H1 (cell line): Measurements from ENCODE around the gene CFAP54. TPM values are rescaled to one million over a fixed set of nuclear protein-coding genes. Genes with fewer than 3 reads are reported as not detected.

Source experiments
- CTCF ChIA-PET: fragments of 300-600 bp; sonication (Branson Sonifier 250); formaldehyde crosslinking; loops from one replicate; lab custom pipeline; 2021; ENCODE audit not compliant: partially characterized antibody; lab: Charles Lee
- POLR2A ChIA-PET: fragments of 300-600 bp; sonication (Branson Sonifier 250); formaldehyde crosslinking; loops from one replicate; lab custom pipeline; 2021; ENCODE audit warnings: inconsistent platforms; ENCODE audit not compliant: partially characterized antibody; lab: Charles Lee
- DNase-seq, 2 experiments: peaks; one replicate each; pipeline versions ENCODE4 v3.0.0 to v3.0.0-alpha.2; 2010 to 2022; ENCODE audit warnings: low spot score in 2 of 2, low read depth in 1 of 2, mixed read lengths in 1 of 2
- FAIRE-seq: peaks from 2 replicates; lab custom pipeline; 2011; peaks lifted over from hg19 to GRCh38; lab: Jason Lieb, UNC
- H2AFZ ChIP-seq: 2 replicates; pipeline ENCODE4 v1.8.1; 2012; ENCODE audit warnings: low read length, inconsistent platforms
- H2AK5ac ChIP-seq: 2 replicates; pipeline ENCODE4 v1.6.1; 2013; ENCODE audit warnings: low read depth, low read length
- H2BK120ac ChIP-seq: replicated peaks from 2 replicates; pipeline ENCODE3; 2013; ENCODE audit warnings: low read depth, low read length, inconsistent platforms
- H2BK12ac ChIP-seq: 2 replicates; pipeline ENCODE4 v1.6.1; 2013; ENCODE audit warnings: low read depth, low read length
- H2BK15ac ChIP-seq: 2 replicates; pipeline ENCODE4 v1.6.1; 2013; ENCODE audit warnings: low read length
- H2BK20ac ChIP-seq: 2 replicates; pipeline ENCODE4 v1.6.1; 2013; ENCODE audit warnings: low read length
- H2BK5ac ChIP-seq: 2 replicates; pipeline ENCODE4 v1.6.1; 2013; ENCODE audit warnings: low read depth, low read length
- H3K14ac ChIP-seq: 2 replicates; pipeline ENCODE4 v1.6.1; 2013; ENCODE audit warnings: inconsistent platforms; ENCODE audit not compliant: insufficient read length
- H3K18ac ChIP-seq: 2 replicates; pipeline ENCODE4 v1.6.1; 2013; ENCODE audit warnings: low read length; ENCODE audit errors: extremely low read depth
- H3K23ac ChIP-seq: 2 replicates; pipeline ENCODE4 v1.6.1; 2013; ENCODE audit warnings: inconsistent platforms; ENCODE audit not compliant: insufficient read length
- H3K23me2 ChIP-seq: 2 replicates; pipeline ENCODE4 v1.6.1; 2013; ENCODE audit warnings: low read depth, low read length
- H3K27ac ChIP-seq: 2 replicates; pipeline ENCODE4 v1.6.1; 2011; ENCODE audit warnings: low read depth, low read length, inconsistent platforms
- H3K27me3 ChIP-seq, 4 experiments: replicated peaks in 1 of 4; 1 replicate in 1 of 4; 2 replicates in 3 of 4; pipeline versions ENCODE4 v1.6.1 to v1.8.1; 2011 to 2013; ENCODE audit warnings: low read length in 3 of 4, mild to moderate bottlenecking in 3 of 4, inconsistent platforms in 2 of 4, mixed read lengths in 2 of 4, moderate library complexity in 1 of 4; ENCODE audit not compliant: control insufficient read depth in 3 of 4, insufficient read depth in 3 of 4; ENCODE audit errors: extremely low read depth in 1 of 4
- H3K36me3 ChIP-seq, 4 experiments: 2 replicates each; pipeline versions ENCODE4 v1.6.1 to v1.8.1; 2011 to 2013; ENCODE audit warnings: mild to moderate bottlenecking in 4 of 4, low read length in 3 of 4, moderate library complexity in 2 of 4, control low read depth in 1 of 4, inconsistent platforms in 1 of 4; ENCODE audit not compliant: insufficient read depth in 4 of 4, control insufficient read depth in 2 of 4
- H3K4ac ChIP-seq: replicated peaks from 2 replicates; pipeline ENCODE3; 2013; ENCODE audit warnings: low read length, low read depth, mixed read lengths, inconsistent platforms; ENCODE audit not compliant: insufficient read length
- H3K4me1 ChIP-seq, 4 experiments: replicated peaks in 1 of 4; 1 replicate in 1 of 4; 2 replicates in 3 of 4; pipeline versions ENCODE4 v1.6.1 to v1.8.1; 2011 to 2013; ENCODE audit warnings: low read length in 3 of 4, inconsistent platforms in 2 of 4, mixed read lengths in 1 of 4; ENCODE audit not compliant: insufficient read depth in 4 of 4, control insufficient read depth in 3 of 4
- H3K4me2 ChIP-seq, 2 experiments: 2 replicates each; pipeline versions ENCODE4 v1.6.1 to v1.8.1; 2011 to 2013; ENCODE audit warnings: low read depth in 2 of 2, low read length in 2 of 2, control low read depth in 1 of 2, inconsistent platforms in 1 of 2, mild to moderate bottlenecking in 1 of 2; ENCODE audit not compliant: insufficient read depth in 1 of 2
- H3K4me3 ChIP-seq, 4 experiments: fragments of 200-600, 300-600 bp in 1 of 4; sonication (generic), shearing (Covaris generic), sonication (Bioruptor Twin) in 1 of 4; 2 replicates each; pipeline versions ENCODE4 v1.5.1 to v1.8.1; 2011 to 2016; ENCODE audit warnings: low read length in 4 of 4, low read depth in 3 of 4, control low read depth in 2 of 4, inconsistent platforms in 2 of 4, mild to moderate bottlenecking in 2 of 4, mixed read lengths in 1 of 4, moderate library complexity in 1 of 4; ENCODE audit not compliant: insufficient read depth in 2 of 4; ENCODE audit errors: extremely low read depth in 1 of 4
- H3K56ac ChIP-seq: replicated peaks from 2 replicates; pipeline ENCODE3; 2013; ENCODE audit warnings: low read depth, mild to moderate bottlenecking, mixed read lengths, low read length, inconsistent platforms; ENCODE audit not compliant: insufficient read length
- H3K79me1 ChIP-seq: 2 replicates; pipeline ENCODE4 v1.6.1; 2013; ENCODE audit warnings: low read depth, low read length, control low read depth
- H3K79me2 ChIP-seq, 2 experiments: 2 replicates each; pipeline versions ENCODE4 v1.6.1 to v1.8.1; 2012 to 2013; ENCODE audit warnings: low read length in 2 of 2, mild to moderate bottlenecking in 2 of 2, inconsistent platforms in 1 of 2; ENCODE audit not compliant: insufficient read depth in 2 of 2, control insufficient read depth in 1 of 2
- H3K9ac ChIP-seq, 4 experiments: replicated peaks in 1 of 4; 1 replicate in 1 of 4; 2 replicates in 3 of 4; pipeline versions ENCODE4 v1.6.1 to v1.8.1; 2011 to 2013; ENCODE audit warnings: low read depth in 3 of 4, low read length in 3 of 4, control low read depth in 2 of 4, mild to moderate bottlenecking in 2 of 4, moderate library complexity in 2 of 4, inconsistent platforms in 1 of 4; ENCODE audit errors: extremely low read depth in 1 of 4
- H3K9me3 ChIP-seq, 2 experiments: 2 replicates each; pipeline versions ENCODE4 v1.6.1 to v1.8.1; 2012 to 2013; ENCODE audit warnings: mild to moderate bottlenecking in 2 of 2, moderate library complexity in 2 of 2, control low read depth in 1 of 2, inconsistent platforms in 1 of 2, low read depth in 1 of 2, low read length in 1 of 2, mixed read lengths in 1 of 2; ENCODE audit not compliant: insufficient read depth in 2 of 2
- H4K20me1 ChIP-seq, 2 experiments: replicated peaks in 1 of 2; 2 replicates each; pipeline versions ENCODE3 to v1.8.1; 2011 to 2013; ENCODE audit warnings: inconsistent platforms in 2 of 2, low read length in 2 of 2, mild to moderate bottlenecking in 1 of 2; ENCODE audit not compliant: insufficient read depth in 2 of 2, control insufficient read depth in 1 of 2
- H4K5ac ChIP-seq: 2 replicates; pipeline ENCODE4 v1.6.1; 2013; ENCODE audit warnings: low read length, low read depth, mixed read lengths, inconsistent platforms; ENCODE audit not compliant: insufficient read length
- H4K8ac ChIP-seq: 2 replicates; pipeline ENCODE4 v1.8.0; 2013; ENCODE audit warnings: mild to moderate bottlenecking, moderate library complexity, low read length, inconsistent platforms; ENCODE audit not compliant: insufficient read depth; ENCODE audit errors: extremely low read depth
- H4K91ac ChIP-seq: replicated peaks from 2 replicates; pipeline ENCODE3; 2013; ENCODE audit warnings: low read length, mixed read lengths, inconsistent platforms; ENCODE audit not compliant: insufficient read length
- CBX5 ChIP-seq: fragments of 300-800, 300-1000 bp; sonication (generic); IDR thresholded peaks from 2 replicates; pipeline ENCODE4 v1.7.1; 2016; ENCODE audit warnings: antibody characterized with exemption, low read length, low read depth
- CHD2 ChIP-seq: IDR thresholded peaks from 2 replicates; pipeline ENCODE4 v1.6.1; 2012; ENCODE audit warnings: low read length, improper control_type of control experiment
- E2F6 ChIP-seq: IDR thresholded peaks from 2 replicates; pipeline ENCODE4 v1.6.1; 2012; ENCODE audit warnings: inconsistent platforms
- GABPA ChIP-seq: IDR thresholded peaks from 2 replicates; pipeline ENCODE4 v1.6.1; 2011; ENCODE audit warnings: mild to moderate bottlenecking, low read length, moderate library complexity, borderline replicate concordance; ENCODE audit not compliant: insufficient read depth
- JUN ChIP-seq: IDR thresholded peaks from 2 replicates; pipeline ENCODE4 v1.6.1; 2011; ENCODE audit warnings: low read depth, mild to moderate bottlenecking, improper control_type of control experiment, low read length
- JUND ChIP-seq: IDR thresholded peaks from 2 replicates; pipeline ENCODE4 v1.6.1; 2011; ENCODE audit warnings: mild to moderate bottlenecking, improper control_type of control experiment, low read length
- KDM5A ChIP-seq: fragments of 200-600 bp; IDR thresholded peaks from 2 replicates; pipeline ENCODE4 v1.7.1; 2012; ENCODE audit warnings: mild to moderate bottlenecking, low read length, inconsistent platforms, mixed read lengths
- POLR2AphosphoS5 ChIP-seq: IDR thresholded peaks from 2 replicates; pipeline ENCODE4 v1.6.1; 2011; ENCODE audit warnings: low read depth, low read length
- RBBP5 ChIP-seq: IDR thresholded peaks from 2 replicates; pipeline ENCODE4 v1.7.1; 2012; ENCODE audit warnings: low read depth, mild to moderate bottlenecking, inconsistent platforms, low read length, moderate library complexity, borderline replicate concordance
- SIN3A ChIP-seq, 2 experiments: IDR thresholded peaks in 1 of 2; conservative IDR thresholded peaks in 1 of 2; 2 replicates each; pipeline ENCODE4 v1.6.1; 2011 to 2012; ENCODE audit warnings: low read length in 2 of 2, improper control_type of control experiment in 1 of 2, low read depth in 1 of 2, mild to moderate bottlenecking in 1 of 2
- SP4 ChIP-seq: IDR thresholded peaks from 2 replicates; pipeline ENCODE4 v1.6.1; 2012; ENCODE audit warnings: low read length, inconsistent platforms
- SRF ChIP-seq: IDR thresholded peaks from 2 replicates; pipeline ENCODE4 v1.6.1; 2011; ENCODE audit warnings: mild to moderate bottlenecking, low read depth, low read length, moderate library complexity
- TAF1 ChIP-seq: IDR thresholded peaks from 2 replicates; pipeline ENCODE4 v1.6.1; 2011; ENCODE audit warnings: mild to moderate bottlenecking, low read depth, low read length
- ZNF274 ChIP-seq: IDR thresholded peaks from 2 replicates; pipeline ENCODE4 v1.7.0; 2012; ENCODE audit warnings: low read length, borderline replicate concordance; ENCODE audit errors: extremely low read depth
- WGBS, 2 experiments: shearing (Covaris generic) in 1 of 2; methylation state at CpG; one replicate each; pipeline versions ENCODE4 v1.1.6 to v1.1.7; 2013 to 2015; ENCODE audit warnings: low lambda C conversion rate in 2 of 2, mixed read lengths in 2 of 2, inconsistent platforms in 1 of 2, low coverage in 1 of 2, missing lambda C conversion rate in 1 of 2; ENCODE audit not compliant: insufficient replicate concordance in 2 of 2, insufficient coverage in 1 of 2, insufficient read length in 1 of 2; ENCODE audit errors: extremely low coverage in 1 of 2, missing lambda C conversion rate in 1 of 2; 5-methylcytosine and 5-hydroxymethylcytosine counted together
- polyA plus RNA-seq, 7 experiments: library from polyadenylated mRNA; depleted of rRNA in 3 of 7; stranded (reverse) in 5 of 7; unstranded in 2 of 7; fragments of >200 nt in 5 of 7; fragments of 200-250 nt in 2 of 7; gene quantifications; 1 replicate in 5 of 7; 2 replicates in 1 of 7; 4 replicates in 1 of 7; pipeline versions ENCODE4 v1.2.1 to v1.2.3, GENCODE V29; 2011 to 2013; ENCODE audit warnings: missing spikeins in 2 of 7, mixed read lengths in 2 of 7
- total RNA-seq: library from RNA; stranded (reverse); fragmentation: NEBNext Ultra II Directional; extraction: Animal tissue kit (Norgen Biotek cat#: 25700); gene quantifications from 2 replicates; pipeline ENCODE4 v1.2.1, GENCODE V29; 2021

CFAP54 gene
- total and polyA plus RNA-seq, 2 of the 8 experiments (the other 6 are each of a cell fraction or from before 2014, with no cell fraction given): 0.17 to 0.33 TPM

- no peak overlapping the region for H2BK120ac ChIP-seq
- ChIA-PET POLR2A (interaction anchor here (0.8 kb wide), 1 partner anchor 11 kb away, joined by 4 read pairs; no protein-coding TSS in a partner anchor), CTCF (interaction anchor here (1.7 kb wide), 1 partner anchor 11 kb away, joined by 4 read pairs; the partner anchor contains the start of gene CFAP54)
- H2AK5ac ChIP-seq: no peak overlapping the region
- no peaks in the 10 kb centered on the region for H4K20me1 ChIP-seq
- H3K4ac ChIP-seq: no peak overlapping the region
- no peaks in the 10 kb centered on the region for H3K79me1 ChIP-seq
- H4K5ac ChIP-seq: no peak overlapping the region
- no peak overlapping the region for H2BK15ac ChIP-seq
- no peak for DNase-seq
- H3K4me2 ChIP-seq: no peak overlapping the region
- no peak overlapping the region for H2BK5ac ChIP-seq
- no peak overlapping the region for H4K91ac ChIP-seq
- H3K4me1 ChIP-seq: peaks cover 0 to 4% (median 0%) of the 10 kb centered on the region in 4 experiments; a peak in 1 of 7 replicates
- H3K56ac ChIP-seq: no peak overlapping the region
- no peaks in the 10 kb centered on the region for H3K36me3 ChIP-seq
- no peak overlapping the region for H3K9ac ChIP-seq
- no peaks in the 10 kb centered on the region for H3K79me2 ChIP-seq
- no peak overlapping the region for H3K27ac ChIP-seq
- no peaks in the 10 kb centered on the region for H3K9me3 ChIP-seq
- H3K14ac ChIP-seq: no peak overlapping the region
- H2AFZ ChIP-seq: no peak overlapping the region
- no peak overlapping the region for H3K23ac ChIP-seq
- no peaks in the 10 kb centered on the region for H3K27me3 ChIP-seq
- peak overlapping the region; percentile 71; the same call in 1 of the 2 replicates for H2BK12ac ChIP-seq
- no peak overlapping the region for H3K4me3 ChIP-seq
- FAIRE-seq: no peak
- 87% methylated on average over 3 of the region's 3 CpGs; no CpG with 5 or more reads in 1 of the 2 experiments for WGBS, 2 experiments
- H3K23me2 ChIP-seq: no peaks in the 10 kb centered on the region; the same call in 1 of the 2 replicates
- H3K18ac ChIP-seq: no peak overlapping the region
- no peak overlapping the region for H4K8ac ChIP-seq
- no peak overlapping the region for H2BK20ac ChIP-seq
- TF ChIP-seq ZNF274: no peak
- TF ChIP-seq JUN: no peak
- TF ChIP-seq GABPA: no peak
- no peak for TF ChIP-seq KDM5A
- TF ChIP-seq SIN3A (conservative IDR thresholded peaks at IDR 0.05 in 1 of 2, IDR thresholded peaks at IDR 0.05 in 1 of 2; ENCODE audit: low read depth in 1 of 2, low read length in 2 of 2): no peak
- no peak for TF ChIP-seq POLR2AphosphoS5
- TF ChIP-seq CHD2: no peak
- TF ChIP-seq E2F6: no peak
- no peak for TF ChIP-seq JUND
- TF ChIP-seq SRF: no peak
- TF ChIP-seq CBX5: no peak
- TF ChIP-seq SP4: no peak
- no peak for TF ChIP-seq RBBP5
- TF ChIP-seq TAF1: no peak
Observed at GRCh38 chr12:96500693-96501092, 11.3 kb downstream of the CFAP54 start.
